MM.1S (cell line): ENCODE data around the gene GABRB2.
"Not testable (repeated sequence)": the region's sequence is repeated elsewhere in the genome, so short reads cannot be mapped to it uniquely, and the experiment has no call there.

Experiments
- DNase-seq: peaks from one replicate; pipeline ENCODE4 v3.0.0-alpha.2; 2015
- H2AFZ ChIP-seq: fragments of 300-600 bp; sonication (generic); 2 replicates; pipeline ENCODE4 v1.6.0; 2016; ENCODE audit warnings: antibody characterized with exemption, low read length
- H3F3A ChIP-seq: fragments of 300-600 bp; sonication (generic); 2 replicates; pipeline ENCODE4 v1.6.1; 2016; ENCODE audit warnings: mild to moderate bottlenecking, antibody characterized with exemption, low read length, moderate library complexity, mixed read lengths; ENCODE audit not compliant: insufficient read depth
- H3K27ac ChIP-seq: fragments of 300-600 bp; sonication (generic); 2 replicates; pipeline ENCODE4 v1.5.1; 2016; ENCODE audit warnings: mild to moderate bottlenecking, low read length
- H3K27me3 ChIP-seq: fragments of 300-600 bp; sonication (generic); replicated peaks from 2 replicates; pipeline ENCODE4 v1.6.0; 2016; ENCODE audit warnings: low read length; ENCODE audit not compliant: insufficient read depth
- H3K36me3 ChIP-seq: fragments of 300-600 bp; sonication (generic); replicated peaks from 2 replicates; pipeline ENCODE4 v1.6.1; 2016; ENCODE audit warnings: mild to moderate bottlenecking, low read length, mixed read lengths; ENCODE audit not compliant: insufficient read depth
- H3K4me1 ChIP-seq: fragments of 300-600 bp; sonication (generic); 2 replicates; pipeline ENCODE4 v1.6.1; 2016; ENCODE audit warnings: low read length, mixed read lengths
- H3K4me2 ChIP-seq: fragments of 300-600 bp; sonication (generic); 2 replicates; pipeline ENCODE4 v1.6.0; 2016; ENCODE audit warnings: low read depth, low read length
- H3K4me3 ChIP-seq: fragments of 300-600 bp; sonication (generic); 2 replicates; pipeline ENCODE4 v1.5.1; 2016; ENCODE audit warnings: low read length, mixed read lengths
- H3K79me2 ChIP-seq: fragments of 300-600 bp; sonication (generic); 2 replicates; pipeline ENCODE4 v1.6.1; 2016; ENCODE audit warnings: mixed run types, low read length, mixed read lengths
- H3K9ac ChIP-seq: fragments of 300-600 bp; sonication (generic); 2 replicates; pipeline ENCODE4 v1.6.1; 2016; ENCODE audit warnings: low read length, mixed read lengths
- H3K9me2 ChIP-seq: fragments of 300-600 bp; sonication (generic); replicated peaks from 2 replicates; pipeline ENCODE4 v1.6.1; 2016; ENCODE audit warnings: mild to moderate bottlenecking, low read length, mixed read lengths; ENCODE audit not compliant: insufficient read depth
- H3K9me3 ChIP-seq: fragments of 300-600 bp; sonication (generic); replicated peaks from 2 replicates; pipeline ENCODE4 v1.6.1; 2016; ENCODE audit warnings: mild to moderate bottlenecking, low read length, mixed read lengths; ENCODE audit not compliant: insufficient read depth
- H4K20me1 ChIP-seq: fragments of 300-600 bp; sonication (generic); 2 replicates; pipeline ENCODE4 v1.6.1; 2016; ENCODE audit warnings: mild to moderate bottlenecking, low read length, moderate library complexity, mixed read lengths; ENCODE audit not compliant: insufficient read depth
- EZH2 ChIP-seq: fragments of 300-600 bp; sonication (generic); optimal IDR thresholded peaks from 2 replicates; pipeline ENCODE3; 2017; ENCODE audit warnings: low read depth, mild to moderate bottlenecking, antibody characterized with exemption, low read length, mixed read lengths
- EZH2phosphoT487 ChIP-seq: fragments of 300-600 bp; sonication (generic); IDR thresholded peaks from 2 replicates; pipeline ENCODE4 v1.6.1; 2018; ENCODE audit warnings: antibody characterized with exemption, low read length
- TF ChIP-seq, protein P1 (sequence below): fragments of 300-600 bp; sonication (generic); IDR thresholded peaks from 2 replicates; pipeline ENCODE4 v1.5.1; 2016; ENCODE audit warnings: antibody characterized with exemption, low read length, mixed read lengths

The GABRB2 gene

DNA sequence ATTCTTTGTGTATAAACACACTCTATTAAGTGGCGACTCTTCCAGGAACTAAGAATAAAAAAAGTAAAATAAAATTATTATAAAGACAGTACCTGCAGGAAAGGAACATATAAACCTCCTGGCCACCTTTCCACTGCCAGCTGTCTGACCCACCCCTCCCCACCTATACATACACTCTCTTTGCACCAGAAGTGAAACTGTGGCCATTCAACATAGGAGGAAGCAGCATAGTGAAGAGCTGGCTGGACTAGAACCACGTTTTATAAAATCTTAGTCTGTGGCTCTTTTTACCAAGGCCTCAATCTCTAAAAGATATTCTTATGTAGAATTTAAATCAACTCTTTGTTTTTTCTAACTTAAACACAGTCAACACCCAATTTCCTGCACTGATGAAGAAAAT lies 289.6 kb downstream of the GABRB2 start:
- Histone ChIP-seq H3K9me2 (no peaks in the 10 kb centered on the region), H4K20me1 (no peaks in the 10 kb centered on the region), H3K27ac (no peak overlapping the region), H3K4me3 (no peak overlapping the region), H3K4me1 (no peaks in the 10 kb centered on the region), H3K4me2 (no peak overlapping the region), H3F3A (no peaks in the 10 kb centered on the region), H3K79me2 (no peaks in the 10 kb centered on the region), H3K27me3 (no peaks in the 10 kb centered on the region), H3K9me3 (no peaks in the 10 kb centered on the region), H2AFZ (no peak overlapping the region), H3K36me3 (no peaks in the 10 kb centered on the region), H3K9ac (no peak overlapping the region)
- TF ChIP-seq EZH2 = no peak
- no peak for TF ChIP-seq EZH2phosphoT487
- TF ChIP-seq, protein P1, sequence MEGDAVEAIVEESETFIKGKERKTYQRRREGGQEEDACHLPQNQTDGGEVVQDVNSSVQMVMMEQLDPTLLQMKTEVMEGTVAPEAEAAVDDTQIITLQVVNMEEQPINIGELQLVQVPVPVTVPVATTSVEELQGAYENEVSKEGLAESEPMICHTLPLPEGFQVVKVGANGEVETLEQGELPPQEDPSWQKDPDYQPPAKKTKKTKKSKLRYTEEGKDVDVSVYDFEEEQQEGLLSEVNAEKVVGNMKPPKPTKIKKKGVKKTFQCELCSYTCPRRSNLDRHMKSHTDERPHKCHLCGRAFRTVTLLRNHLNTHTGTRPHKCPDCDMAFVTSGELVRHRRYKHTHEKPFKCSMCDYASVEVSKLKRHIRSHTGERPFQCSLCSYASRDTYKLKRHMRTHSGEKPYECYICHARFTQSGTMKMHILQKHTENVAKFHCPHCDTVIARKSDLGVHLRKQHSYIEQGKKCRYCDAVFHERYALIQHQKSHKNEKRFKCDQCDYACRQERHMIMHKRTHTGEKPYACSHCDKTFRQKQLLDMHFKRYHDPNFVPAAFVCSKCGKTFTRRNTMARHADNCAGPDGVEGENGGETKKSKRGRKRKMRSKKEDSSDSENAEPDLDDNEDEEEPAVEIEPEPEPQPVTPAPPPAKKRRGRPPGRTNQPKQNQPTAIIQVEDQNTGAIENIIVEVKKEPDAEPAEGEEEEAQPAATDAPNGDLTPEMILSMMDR = no peak
- DNase-seq = no peak

DNA sequence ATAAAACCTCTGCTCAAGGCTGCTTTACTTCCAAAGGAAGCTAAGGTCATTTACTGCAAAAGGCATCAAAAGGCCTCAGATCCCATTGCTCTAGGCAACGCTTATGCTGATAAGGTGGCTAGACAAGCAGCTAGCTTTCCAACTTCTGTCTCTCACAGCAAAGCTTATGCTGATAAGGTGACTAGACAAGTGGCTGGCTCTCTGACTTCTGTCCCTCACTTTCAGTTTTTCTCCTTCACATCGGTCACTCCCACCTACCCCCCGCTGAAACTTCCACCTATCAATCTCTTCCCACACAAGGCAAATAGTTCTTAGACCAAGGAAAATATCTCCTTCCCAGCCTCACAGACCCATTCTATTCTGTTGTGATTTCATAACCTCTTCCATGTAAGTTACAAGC lies 293.6 kb downstream of the GABRB2 start:
- H2AFZ ChIP-seq, H3K9me3 ChIP-seq, H3F3A ChIP-seq, H3K4me1 ChIP-seq, DNase-seq, H3K27ac ChIP-seq, H3K9me2 ChIP-seq, H3K27me3 ChIP-seq, H3K4me3 ChIP-seq, H3K36me3 ChIP-seq, H4K20me1 ChIP-seq, H3K79me2 ChIP-seq, H3K4me2 ChIP-seq, H3K9ac ChIP-seq: not testable (repeated sequence)

DNA sequence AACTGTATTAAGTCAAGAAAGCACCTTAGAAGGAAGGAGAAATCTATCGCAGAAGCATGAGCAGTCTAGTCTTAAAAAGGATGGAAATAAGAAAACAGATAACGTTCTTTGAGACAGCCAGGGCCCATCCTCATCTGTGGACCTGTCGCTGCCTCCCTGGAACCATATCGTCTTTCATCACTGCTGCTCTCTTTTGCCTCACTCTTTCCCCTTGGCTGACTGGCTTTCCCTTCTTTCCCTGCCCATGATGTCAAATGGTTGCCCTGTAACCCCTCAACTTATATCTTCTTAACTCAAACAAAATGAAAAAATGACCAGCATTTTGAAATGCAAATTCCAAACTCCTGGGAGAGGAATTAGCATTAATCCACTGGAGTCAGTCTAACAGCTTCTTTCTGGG lies 299.8 kb downstream of the GABRB2 start:
- Histone ChIP-seq H4K20me1 (no peaks in the 10 kb centered on the region), H3K79me2 (no peaks in the 10 kb centered on the region), H3K9me2 (no peaks in the 10 kb centered on the region), H3K4me1 (no peaks in the 10 kb centered on the region), H3K27me3 (no peaks in the 10 kb centered on the region), H3K9me3 (no peaks in the 10 kb centered on the region), H3K36me3 (no peaks in the 10 kb centered on the region), H3F3A (no peaks in the 10 kb centered on the region), H3K9ac (no peak overlapping the region), H2AFZ (no peak overlapping the region), H3K27ac (no peak overlapping the region), H3K4me2 (no peak overlapping the region), H3K4me3 (no peak overlapping the region)
- no peak for TF ChIP-seq EZH2
- TF ChIP-seq, protein P1 = no peak
- no peak for TF ChIP-seq EZH2phosphoT487
- no peak for DNase-seq

DNA sequence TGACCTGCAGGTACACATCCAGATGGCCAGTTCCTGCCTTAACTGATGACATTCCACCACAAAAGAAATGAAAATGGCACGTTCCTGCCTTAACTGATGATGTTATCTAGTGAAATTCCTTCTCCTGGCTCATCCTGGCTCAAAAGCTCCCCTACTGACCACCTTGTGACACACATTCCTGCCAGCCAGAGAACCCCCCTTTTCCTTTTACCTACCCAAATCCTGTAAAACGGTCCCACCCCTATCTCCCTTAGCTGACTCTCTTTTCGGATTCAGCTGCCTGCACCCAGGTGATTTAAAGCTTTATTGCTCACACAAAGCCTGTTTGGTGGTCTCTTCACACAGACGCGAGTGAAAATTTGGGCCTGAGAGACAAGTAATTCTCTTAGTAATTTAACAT lies 300.7 kb downstream of the GABRB2 start:
- not testable (repeated sequence) for H3K4me1 ChIP-seq, H3K36me3 ChIP-seq, H2AFZ ChIP-seq, DNase-seq, H3K79me2 ChIP-seq, H3K9me2 ChIP-seq, H4K20me1 ChIP-seq, H3K9me3 ChIP-seq, H3K27ac ChIP-seq, H3K4me3 ChIP-seq, H3K4me2 ChIP-seq, H3F3A ChIP-seq, H3K9ac ChIP-seq, H3K27me3 ChIP-seq
